Dendritic cell treated with granulocyte-macrophage colony-stimulating factor and Interleukin-4, amounts not matched to agents 40 ng/mL and 50 ng/mL, for 4 days (primary cell): ENCODE measurements around the gene CEP83.

ENCODE experiments used
- H3K27ac Mint-ChIP-seq: one replicate; pipeline ENCODE4 v1.8.0; 2022; ENCODE audit warnings: mild to moderate bottlenecking, mixed read lengths
- H3K27me3 Mint-ChIP-seq: one replicate; pipeline ENCODE4 v1.8.0; 2022; ENCODE audit warnings: mild to moderate bottlenecking, mixed read lengths
- H3K36me3 Mint-ChIP-seq: one replicate; pipeline ENCODE4 v1.8.0; 2022; ENCODE audit warnings: low read depth, mixed read lengths
- H3K4me1 Mint-ChIP-seq: one replicate; pipeline ENCODE4 v1.8.0; 2022; ENCODE audit warnings: low read depth, mixed read lengths
- H3K4me3 Mint-ChIP-seq: one replicate; pipeline ENCODE4 v1.8.0; 2022; ENCODE audit warnings: mild to moderate bottlenecking, moderate library complexity, mixed read lengths
- H3K9me3 Mint-ChIP-seq: one replicate; pipeline ENCODE4 v1.8.0; 2022; ENCODE audit warnings: mixed read lengths
- intact Hi-C: fragments of 100-400 bp; cut with micrococcal nuclease; formaldehyde crosslinking; loops from one replicate; pipeline ENCODE4 v1.15.0; 2022

The CEP83 gene

GRCh38 chr12:94262228-94263010, 197.2 kb downstream of the CEP83 start:
- H3K4me1 Mint-ChIP-seq = peaks cover 51% of the 10 kb centered on the region
- intact Hi-C loops = loop anchor here (10.0 kb wide), 1 partner anchor 108 kb away; no protein-coding TSS in a partner anchor
- no peaks in the 10 kb centered on the region for H3K27me3 Mint-ChIP-seq
- no peaks in the 10 kb centered on the region for H3K36me3 Mint-ChIP-seq
- peak overlapping the region; percentile 89 for H3K27ac Mint-ChIP-seq
- peak overlapping the region; percentile 73 for H3K4me3 Mint-ChIP-seq
- H3K9me3 Mint-ChIP-seq = no peaks in the 10 kb centered on the region

DNA sequence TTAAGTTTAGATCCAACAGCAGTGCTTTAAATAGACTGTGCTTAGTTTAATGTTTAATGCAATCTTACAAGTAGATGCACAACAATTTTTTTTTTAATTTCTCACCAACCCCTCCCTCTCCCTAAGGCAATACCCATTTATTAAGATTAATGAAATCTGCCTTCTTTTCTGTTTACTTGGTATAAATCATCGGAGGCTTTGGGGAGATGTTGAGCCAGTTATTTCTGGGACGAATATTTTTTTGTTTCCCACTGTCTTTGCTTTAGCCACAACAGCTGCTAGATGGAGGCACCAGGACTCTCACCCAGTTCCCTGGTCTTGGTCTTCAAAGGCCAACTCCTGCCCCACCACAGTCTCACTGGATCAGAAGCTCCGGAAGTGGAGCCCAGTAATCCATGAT, 197.9 kb downstream of the CEP83 start:
- intact Hi-C loops = loop anchor here (10.0 kb wide), 1 partner anchor 107 kb away; no protein-coding TSS in a partner anchor
- Mint-ChIP-seq H3K27me3 (no peaks in the 10 kb centered on the region), H3K4me1 (peaks cover 51% of the 10 kb centered on the region), H3K4me3 (peak overlapping the region; percentile 73), H3K27ac (peak overlapping the region; percentile 89), H3K9me3 (no peaks in the 10 kb centered on the region), H3K36me3 (no peaks in the 10 kb centered on the region)

GRCh38 chr12:94261119-94261518, 198.5 kb downstream of the CEP83 start:
- intact Hi-C loops = loop anchor here (10.0 kb wide), 1 partner anchor 106 kb away; no protein-coding TSS in a partner anchor
- Mint-ChIP-seq H3K4me3 (no peak overlapping the region), H3K27ac (no peak overlapping the region), H3K4me1 (peaks cover 44% of the 10 kb centered on the region), H3K9me3 (no peaks in the 10 kb centered on the region), H3K36me3 (no peaks in the 10 kb centered on the region), H3K27me3 (no peaks in the 10 kb centered on the region)

GRCh38 chr12:94260717-94261116, 198.9 kb downstream of the CEP83 start:
- Mint-ChIP-seq H3K9me3 (no peaks in the 10 kb centered on the region), H3K36me3 (no peaks in the 10 kb centered on the region)

DNA sequence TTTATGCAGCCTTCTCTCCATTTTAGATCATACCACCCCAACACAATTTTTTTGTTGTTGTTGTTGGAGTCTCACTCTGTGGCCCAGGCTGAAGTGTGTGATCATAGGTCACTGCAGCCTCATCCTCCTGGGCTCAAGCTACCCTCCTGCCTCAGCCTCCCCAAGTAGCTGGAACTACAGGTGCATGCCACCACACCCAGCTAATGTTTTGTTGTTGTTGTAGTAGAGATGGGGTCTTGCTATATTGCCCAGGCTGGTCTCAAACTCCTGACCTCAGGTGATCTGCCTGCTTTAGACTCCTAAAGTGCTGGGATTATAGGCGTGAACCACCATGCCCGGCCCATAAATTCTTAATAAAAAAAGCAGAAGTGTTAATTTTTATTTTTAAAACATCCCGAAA, 199.7 kb downstream of the CEP83 start:
- Mint-ChIP-seq H3K27ac (no peak overlapping the region), H3K27me3 (no peaks in the 10 kb centered on the region), H3K4me3 (no peak overlapping the region), H3K9me3 (no peaks in the 10 kb centered on the region), H3K36me3 (no peaks in the 10 kb centered on the region), H3K4me1 (peaks cover 39% of the 10 kb centered on the region)
- intact Hi-C loops = loop anchor here (10.0 kb wide), 1 partner anchor 105 kb away; no protein-coding TSS in a partner anchor

More at GRCh38 chr12:94260717-94261116, 198.9 kb downstream of the CEP83 start:
- no peak overlapping the region for H3K4me3 Mint-ChIP-seq
- no peaks in the 10 kb centered on the region for H3K27me3 Mint-ChIP-seq
- intact Hi-C loops = loop anchor here (10.0 kb wide), 1 partner anchor 106 kb away; no protein-coding TSS in a partner anchor
- H3K27ac Mint-ChIP-seq = no peak overlapping the region
- peaks cover 40% of the 10 kb centered on the region for H3K4me1 Mint-ChIP-seq

DNA sequence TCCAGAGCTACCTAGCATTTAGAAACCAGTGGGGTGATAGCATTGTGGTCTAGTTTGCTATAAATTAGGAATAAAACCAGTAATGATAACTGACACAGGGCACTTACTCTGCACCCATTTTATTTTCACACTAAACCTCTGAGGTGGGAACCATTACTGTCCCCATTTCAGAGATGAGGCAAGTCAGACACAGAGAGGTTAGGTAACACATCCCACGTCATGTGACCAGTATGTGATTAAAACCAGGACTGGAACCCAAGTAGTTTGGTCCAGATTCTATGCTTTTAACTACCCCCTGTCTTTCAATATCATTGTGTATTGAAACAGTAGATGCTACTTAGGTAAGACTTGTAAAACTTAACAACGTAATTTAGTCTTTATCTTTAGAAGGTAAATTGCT, 201.1 kb downstream of the CEP83 start:
- H3K4me3 Mint-ChIP-seq = no peak overlapping the region
- no peaks in the 10 kb centered on the region for H3K9me3 Mint-ChIP-seq
- H3K27ac Mint-ChIP-seq = no peak overlapping the region
- H3K36me3 Mint-ChIP-seq = peaks cover 4% of the 10 kb centered on the region
- no peaks in the 10 kb centered on the region for H3K27me3 Mint-ChIP-seq
- intact Hi-C loops = no loop called here
- peaks cover 27% of the 10 kb centered on the region for H3K4me1 Mint-ChIP-seq
